ENCODE data around the gene KIDINS220.

The KIDINS220 gene

GRCh38 chr2:8802741-8803140 is 34.7 kb downstream of the KIDINS220 start:
- no peak for DNase-seq

- no peak for DNase-seq
These were observed 36.6 kb downstream of the KIDINS220 start for GRCh38 chr2:8800821-8801220.

GRCh38 chr2:8800218-8800617 is 37.2 kb downstream of the KIDINS220 start:
- DNase-seq, result no peak

- no peak for DNase-seq
These were observed 38.4 kb downstream of the KIDINS220 start for GRCh38 chr2:8799004-8799403.

- no peak for DNase-seq
These were observed 39.0 kb downstream of the KIDINS220 start for GRCh38 chr2:8798393-8798792.

- DNase-seq, result no peak
These were observed 39.7 kb downstream of the KIDINS220 start for GRCh38 chr2:8797682-8798081.

- no peak for DNase-seq
These were observed 40.4 kb downstream of the KIDINS220 start for GRCh38 chr2:8796878-8797550.

- no peak for DNase-seq
These were observed 41.0 kb downstream of the KIDINS220 start for GRCh38 chr2:8796315-8796848.

- DNase-seq, result no peak
These were observed 42.2 kb downstream of the KIDINS220 start for GRCh38 chr2:8794923-8795825.

- DNase-seq, result no peak
These were observed 46.7 kb downstream of the KIDINS220 start for GRCh38 chr2:8790739-8791162.

GRCh38 chr2:8786463-8786862 is 51.0 kb downstream of the KIDINS220 start:
- DNase-seq, result no peak

GRCh38 chr2:8779795-8780671 is 57.4 kb downstream of the KIDINS220 start:
- DNase-seq, result no peak

GRCh38 chr2:8774371-8774770 is 63.0 kb downstream of the KIDINS220 start:
- DNase-seq, result no peak

GRCh38 chr2:8767324-8767723 is 70.1 kb downstream of the KIDINS220 start:
- DNase-seq, result no peak

- DNase-seq, result no peak
These were observed 75.8 kb downstream of the KIDINS220 start for GRCh38 chr2:8761529-8762164.

- no peak for DNase-seq
These were observed 80.7 kb downstream of the KIDINS220 start for GRCh38 chr2:8756716-8757115.

GRCh38 chr2:8756230-8756629 is 81.2 kb downstream of the KIDINS220 start:
- DNase-seq, result no peak

- DNase-seq, result no peak
These were observed 83.2 kb downstream of the KIDINS220 start for GRCh38 chr2:8754106-8754776.

- DNase-seq, result no peak
These were observed 83.8 kb downstream of the KIDINS220 start for GRCh38 chr2:8753609-8754008.

- DNase-seq, result no peak
These were observed 85.0 kb downstream of the KIDINS220 start for GRCh38 chr2:8752385-8752784.

GRCh38 chr2:8750221-8750620 is 87.2 kb downstream of the KIDINS220 start:
- no peak for DNase-seq

- DNase-seq, result no peak
These were observed 94.2 kb downstream of the KIDINS220 start for GRCh38 chr2:8743261-8743660.

All from activated CD4-positive, alpha-beta T cell treated with anti-CD3 and anti-CD28 coated beads for 4 hours (primary cell).